ENCODE data around the gene ARL10.
A peak's percentile ranks its signal among the peaks of the same experiment; 100 is the strongest.
"Not testable (repeated sequence)": the region's sequence is repeated elsewhere in the genome, so short reads cannot be mapped to it uniquely, and the experiment has no call there.

The ARL10 gene

GRCh38 chr5:176401281-176402205 is 36.3 kb downstream of the ARL10 start:
- in situ Hi-C loops (cut with MboI; ENCODE audit: low pct_unique_long_range_greater_than_20kb, low sequenced_read_pairs, unreplicated experiment): no loop called here
- no peak for DNase-seq (ENCODE audit: low spot score)

GRCh38 chr5:176405656-176406435 is 40.6 kb downstream of the ARL10 start:
- DNase-seq (ENCODE audit: low spot score): no peak
- peak; percentile 9 for TF ChIP-seq CTCF (IDR thresholded peaks at IDR 0.05; ENCODE audit: extremely low read depth, insufficient read depth, missing control alignments)
- in situ Hi-C loops (cut with MboI; ENCODE audit: low pct_unique_long_range_greater_than_20kb, low sequenced_read_pairs, unreplicated experiment): no loop called here

More at GRCh38 chr5:176401281-176402205, 36.3 kb downstream of the ARL10 start:
- no peak for TF ChIP-seq CTCF (IDR thresholded peaks at IDR 0.05; ENCODE audit: extremely low read depth, insufficient read depth, missing control alignments)

GRCh38 chr5:176406436-176407052 is 41.3 kb downstream of the ARL10 start:
- in situ Hi-C loops (cut with MboI; ENCODE audit: low pct_unique_long_range_greater_than_20kb, low sequenced_read_pairs, unreplicated experiment): no loop called here
- no peak for DNase-seq (ENCODE audit: low spot score)
- no peak for TF ChIP-seq CTCF (IDR thresholded peaks at IDR 0.05; ENCODE audit: extremely low read depth, insufficient read depth, missing control alignments)

- in situ Hi-C loops (cut with MboI; ENCODE audit: low pct_unique_long_range_greater_than_20kb, low sequenced_read_pairs, unreplicated experiment): no loop called here
- DNase-seq (ENCODE audit: low spot score): no peak
- TF ChIP-seq CTCF (IDR thresholded peaks at IDR 0.05; ENCODE audit: extremely low read depth, insufficient read depth, missing control alignments): no peak
Observed at GRCh38 chr5:176407456-176408251, 42.4 kb downstream of the ARL10 start.

GRCh38 chr5:176408252-176408573 is 42.9 kb downstream of the ARL10 start:
- DNase-seq (ENCODE audit: low spot score); in situ Hi-C loops (cut with MboI; ENCODE audit: low pct_unique_long_range_greater_than_20kb, low sequenced_read_pairs, unreplicated experiment): not testable (repeated sequence)

GRCh38 chr5:176408590-176408989 is 43.3 kb downstream of the ARL10 start:
- DNase-seq (ENCODE audit: low spot score): no peak
- in situ Hi-C loops (cut with MboI; ENCODE audit: low pct_unique_long_range_greater_than_20kb, low sequenced_read_pairs, unreplicated experiment): no loop called here
- TF ChIP-seq CTCF (IDR thresholded peaks at IDR 0.05; ENCODE audit: extremely low read depth, insufficient read depth, missing control alignments): no peak

Data from GM13977 (cell line).